NT2/D1 (cell line): ENCODE data around the gene PLCB4.

ENCODE experiments used
- SUZ12 ChIP-seq: IDR thresholded peaks from 2 replicates; pipeline ENCODE4 v1.6.1; 2011; ENCODE audit not compliant: insufficient read length, insufficient read depth; ENCODE audit errors: extremely low read depth
- YY1 ChIP-seq: IDR thresholded peaks from 2 replicates; pipeline ENCODE4 v1.6.1; 2011; ENCODE audit not compliant: insufficient read length, insufficient read depth

GRCh38 chr20:9368893-9369292 is 300.0 kb downstream of the PLCB4 start:
- TF ChIP-seq YY1: no peak
- TF ChIP-seq SUZ12: no peak
